GM06990 (cell line): ENCODE results near the gene PFDN4.
A peak's percentile ranks its signal among the peaks of the same experiment; 100 is the strongest.

Experiments used
- DNase-seq: peaks from one replicate; pipeline ENCODE4 v3.0.0-alpha.2; 2011; ENCODE audit not compliant: insufficient read length; ENCODE audit errors: extremely low read depth
- H3K27me3 ChIP-seq: replicated peaks from 2 replicates; pipeline ENCODE4 v1.6.0; 2011; ENCODE audit warnings: low read length; ENCODE audit not compliant: control insufficient read depth, insufficient read depth
- H3K36me3 ChIP-seq: 2 replicates; pipeline ENCODE4 v1.5.1; 2011; ENCODE audit warnings: low read length; ENCODE audit not compliant: control insufficient read depth, insufficient read depth
- H3K4me3 ChIP-seq: replicated peaks from 2 replicates; pipeline ENCODE4 v1.5.1; 2011; ENCODE audit warnings: low read depth, mild to moderate bottlenecking, control low read depth, low read length
- CTCF ChIP-seq: IDR thresholded peaks from 2 replicates; pipeline ENCODE4 v1.5.1; 2011; ENCODE audit warnings: low read length, control low read depth, mild to moderate bottlenecking, inconsistent platforms; ENCODE audit not compliant: insufficient read depth, poor library complexity, severe bottlenecking

PFDN4 gene

GRCh38 chr20:54205450-54205849 lies 2.4 kb upstream of the PFDN4 start:
- H3K36me3 ChIP-seq = no peaks in the 10 kb centered on the region
- no peaks in the 10 kb centered on the region for H3K27me3 ChIP-seq
- no peak for DNase-seq
- no peak overlapping the region for H3K4me3 ChIP-seq
- TF ChIP-seq CTCF = no peak

- H3K27me3 ChIP-seq = no peaks in the 10 kb centered on the region
Observed at GRCh38 chr20:54207053-54207742, 689 bp upstream of the PFDN4 start.

GRCh38 chr20:54208548-54209176 lies 775 bp downstream of the PFDN4 start:
- Histone ChIP-seq H3K27me3 (no peaks in the 10 kb centered on the region), H3K36me3 (no peaks in the 10 kb centered on the region), H3K4me3 (peak overlapping the region; percentile 93)
- TF ChIP-seq CTCF = no peak
- no peak for DNase-seq

More at GRCh38 chr20:54207053-54207742, 689 bp upstream of the PFDN4 start:
- no peaks in the 10 kb centered on the region for H3K36me3 ChIP-seq
- peak overlapping the region; percentile 93 for H3K4me3 ChIP-seq
- DNase-seq = no peak
- TF ChIP-seq CTCF = no peak

- peak overlapping the region; percentile 93 for H3K4me3 ChIP-seq
- no peak for DNase-seq
- no peaks in the 10 kb centered on the region for H3K27me3 ChIP-seq
- no peaks in the 10 kb centered on the region for H3K36me3 ChIP-seq
- no peak for TF ChIP-seq CTCF
Observed at GRCh38 chr20:54209216-54209813, 1.4 kb downstream of the PFDN4 start.

GRCh38 chr20:54212226-54212625 lies 4.3 kb downstream of the PFDN4 start:
- no peaks in the 10 kb centered on the region for H3K27me3 ChIP-seq
- no peak for DNase-seq
- no peak overlapping the region for H3K4me3 ChIP-seq
- no peak for TF ChIP-seq CTCF
- no peaks in the 10 kb centered on the region for H3K36me3 ChIP-seq
